ENCODE measurements around the gene OSBP2. TPM values are rescaled to one million over a fixed set of nuclear protein-coding genes. Genes with fewer than 3 reads are reported as not detected.

OSBP2 gene
- total RNA-seq, 1 donor from 2014 or later = 15.8 TPM

DNA sequence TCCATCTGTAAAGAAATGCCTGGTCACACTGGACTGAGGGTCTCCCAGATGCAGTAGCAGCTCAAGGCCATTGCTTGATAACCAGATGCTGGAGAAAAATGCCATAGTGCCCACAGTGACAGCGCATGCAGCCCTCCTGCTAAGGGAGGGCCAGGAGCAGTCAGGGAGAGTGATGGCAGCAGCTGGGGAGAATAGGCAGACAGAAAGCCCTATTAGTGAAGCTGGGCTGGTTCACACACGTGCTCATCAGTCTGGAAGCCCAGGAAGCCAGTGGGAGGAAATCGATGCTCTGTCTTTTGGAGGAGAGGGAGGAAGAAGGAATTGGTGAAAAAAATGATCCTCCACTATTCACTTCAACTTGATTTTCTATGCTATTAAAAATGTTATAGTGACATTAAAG lies 82.9 kb downstream of the OSBP2 start:
- Mint-ChIP-seq H3K27me3 (ENCODE audit: low read depth) (no peaks in the 10 kb centered on the region), H3K4me3 (no peak overlapping the region), H3K27ac (no peak overlapping the region), H3K4me1 (peaks cover 4% of the 10 kb centered on the region), H3K9me3 (no peaks in the 10 kb centered on the region), H3K36me3 (no peaks in the 10 kb centered on the region)
- no peak for DNase-seq (ENCODE audit: low spot score in 2 of 2, unreplicated experiment in 2 of 2)
- TF ChIP-seq, protein P1, sequence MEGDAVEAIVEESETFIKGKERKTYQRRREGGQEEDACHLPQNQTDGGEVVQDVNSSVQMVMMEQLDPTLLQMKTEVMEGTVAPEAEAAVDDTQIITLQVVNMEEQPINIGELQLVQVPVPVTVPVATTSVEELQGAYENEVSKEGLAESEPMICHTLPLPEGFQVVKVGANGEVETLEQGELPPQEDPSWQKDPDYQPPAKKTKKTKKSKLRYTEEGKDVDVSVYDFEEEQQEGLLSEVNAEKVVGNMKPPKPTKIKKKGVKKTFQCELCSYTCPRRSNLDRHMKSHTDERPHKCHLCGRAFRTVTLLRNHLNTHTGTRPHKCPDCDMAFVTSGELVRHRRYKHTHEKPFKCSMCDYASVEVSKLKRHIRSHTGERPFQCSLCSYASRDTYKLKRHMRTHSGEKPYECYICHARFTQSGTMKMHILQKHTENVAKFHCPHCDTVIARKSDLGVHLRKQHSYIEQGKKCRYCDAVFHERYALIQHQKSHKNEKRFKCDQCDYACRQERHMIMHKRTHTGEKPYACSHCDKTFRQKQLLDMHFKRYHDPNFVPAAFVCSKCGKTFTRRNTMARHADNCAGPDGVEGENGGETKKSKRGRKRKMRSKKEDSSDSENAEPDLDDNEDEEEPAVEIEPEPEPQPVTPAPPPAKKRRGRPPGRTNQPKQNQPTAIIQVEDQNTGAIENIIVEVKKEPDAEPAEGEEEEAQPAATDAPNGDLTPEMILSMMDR (IDR thresholded peaks at IDR 0.05; ENCODE audit: unreplicated experiment) = no peak

DNA sequence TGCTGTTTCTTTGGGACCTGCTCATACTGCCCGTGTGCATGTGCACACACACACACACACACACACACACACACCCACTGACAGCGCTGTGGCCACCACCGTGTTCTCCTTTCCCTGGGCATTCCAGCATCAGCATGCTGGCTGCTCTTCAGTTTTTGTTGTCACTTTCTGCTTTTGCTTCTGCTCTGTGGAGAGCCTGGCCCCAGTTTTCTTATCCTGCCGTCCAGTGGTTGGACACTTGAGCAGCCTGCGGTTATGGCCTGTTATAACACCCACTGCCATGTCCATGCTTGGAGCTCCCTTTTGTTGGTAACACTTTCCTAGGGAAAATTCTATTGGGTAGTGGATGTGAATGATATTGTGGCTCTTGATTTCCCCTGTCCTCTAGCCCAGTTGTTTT lies 83.6 kb downstream of the OSBP2 start:
- TF ChIP-seq, protein P1 (IDR thresholded peaks at IDR 0.05; ENCODE audit: unreplicated experiment) = no peak
- peaks cover 9% of the 10 kb centered on the region for H3K4me1 Mint-ChIP-seq

DNA sequence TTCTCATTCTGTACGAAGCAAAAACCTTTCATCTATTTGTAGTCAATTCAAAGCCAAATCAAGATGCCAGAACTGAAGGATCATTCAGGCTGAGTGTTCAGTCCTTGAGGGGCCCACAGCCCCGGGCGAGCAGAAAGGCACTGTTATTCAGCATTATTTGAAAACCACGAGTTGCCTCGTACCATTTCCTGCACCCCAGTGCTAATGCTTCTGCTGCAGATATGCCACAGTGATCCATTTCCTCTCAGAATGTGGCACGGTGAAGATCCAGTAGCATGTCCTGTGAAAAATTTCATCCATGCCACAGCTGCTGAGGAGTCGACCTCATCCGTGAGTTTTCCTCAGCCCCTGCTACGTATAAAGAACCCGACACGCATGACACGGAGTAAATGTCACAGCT lies 85.4 kb downstream of the OSBP2 start:
- TF ChIP-seq, protein P1 (IDR thresholded peaks at IDR 0.05; ENCODE audit: unreplicated experiment) = no peak
- Mint-ChIP-seq H3K36me3 (no peaks in the 10 kb centered on the region), H3K9me3 (no peaks in the 10 kb centered on the region), H3K4me3 (no peak overlapping the region), H3K27me3 (ENCODE audit: low read depth) (no peaks in the 10 kb centered on the region), H3K27ac (no peak overlapping the region), H3K4me1 (peaks cover 11% of the 10 kb centered on the region)
- no peak for DNase-seq (ENCODE audit: low spot score in 2 of 2, unreplicated experiment in 2 of 2)

More for the DNA sequence above, 83.6 kb downstream of the OSBP2 start:
- H3K36me3 Mint-ChIP-seq = no peaks in the 10 kb centered on the region
- H3K27me3 Mint-ChIP-seq (ENCODE audit: low read depth) = no peaks in the 10 kb centered on the region
- H3K9me3 Mint-ChIP-seq = no peaks in the 10 kb centered on the region
- no peak overlapping the region for H3K4me3 Mint-ChIP-seq
- no peak for DNase-seq (ENCODE audit: low spot score in 2 of 2, unreplicated experiment in 2 of 2)
- H3K27ac Mint-ChIP-seq = no peak overlapping the region

DNA sequence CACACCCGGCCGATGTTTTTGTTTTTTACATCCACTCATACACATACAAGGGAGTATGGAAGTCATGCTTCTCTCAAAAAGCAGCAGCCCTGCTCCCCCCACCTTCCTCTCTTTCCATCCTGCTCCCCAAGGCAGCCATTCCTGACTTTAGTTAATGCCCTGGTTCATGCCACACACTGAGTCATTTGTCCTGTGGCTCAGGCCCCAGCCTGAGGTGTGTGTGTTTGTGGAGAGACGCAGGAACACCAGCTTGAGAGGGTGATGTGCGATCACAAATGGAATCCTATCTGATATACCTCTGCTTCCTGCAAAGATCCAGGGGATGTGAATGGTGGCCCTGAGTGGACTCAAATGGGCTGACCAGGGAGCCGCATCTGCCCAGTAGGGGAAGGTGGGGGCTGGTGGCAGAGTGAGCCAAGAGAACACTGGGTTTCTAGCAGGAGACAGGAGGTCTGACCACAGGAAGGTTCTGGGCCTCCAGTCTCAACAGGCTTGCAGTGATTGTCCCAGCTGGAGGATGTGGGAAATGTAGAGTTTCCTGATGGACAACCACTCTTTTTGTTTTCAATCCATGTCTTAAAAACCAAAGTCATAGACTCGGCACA lies 86.7 kb downstream of the OSBP2 start:
- Mint-ChIP-seq H3K4me1 (peaks cover 11% of the 10 kb centered on the region), H3K27ac (no peak overlapping the region), H3K36me3 (no peaks in the 10 kb centered on the region), H3K27me3 (ENCODE audit: low read depth) (no peaks in the 10 kb centered on the region), H3K4me3 (no peak overlapping the region), H3K9me3 (no peaks in the 10 kb centered on the region)
- TF ChIP-seq, protein P1 (IDR thresholded peaks at IDR 0.05; ENCODE audit: unreplicated experiment) = no peak
- DNase-seq (ENCODE audit: low spot score in 2 of 2, unreplicated experiment in 2 of 2) = no peak

DNA sequence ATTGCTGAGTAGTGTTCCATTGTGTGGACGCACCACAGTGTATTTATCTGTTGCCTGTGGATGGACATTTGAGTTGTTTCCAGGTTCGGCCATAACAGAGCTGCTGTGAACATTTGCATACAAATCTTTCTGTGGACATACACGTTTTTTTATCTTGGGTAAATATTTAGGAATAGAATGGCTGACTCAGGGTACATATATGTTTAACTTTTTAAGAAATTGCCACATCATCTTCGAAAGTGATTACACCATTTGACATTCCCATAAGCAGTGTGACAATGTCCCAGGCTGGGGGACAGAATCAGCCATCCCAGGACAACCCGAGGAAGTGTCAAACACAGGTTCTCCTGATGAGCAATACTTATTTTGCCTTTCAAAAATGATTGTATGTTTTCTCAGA lies 87.9 kb downstream of the OSBP2 start:
- no peak for DNase-seq (ENCODE audit: low spot score in 2 of 2, unreplicated experiment in 2 of 2)
- H3K4me3 Mint-ChIP-seq = no peak overlapping the region
- TF ChIP-seq, protein P1 (IDR thresholded peaks at IDR 0.05; ENCODE audit: unreplicated experiment) = no peak
- no peaks in the 10 kb centered on the region for H3K9me3 Mint-ChIP-seq
- H3K4me1 Mint-ChIP-seq = peaks cover 9% of the 10 kb centered on the region
- H3K27ac Mint-ChIP-seq = no peak overlapping the region
- H3K36me3 Mint-ChIP-seq = no peaks in the 10 kb centered on the region
- no peaks in the 10 kb centered on the region for H3K27me3 Mint-ChIP-seq (ENCODE audit: low read depth)

DNA sequence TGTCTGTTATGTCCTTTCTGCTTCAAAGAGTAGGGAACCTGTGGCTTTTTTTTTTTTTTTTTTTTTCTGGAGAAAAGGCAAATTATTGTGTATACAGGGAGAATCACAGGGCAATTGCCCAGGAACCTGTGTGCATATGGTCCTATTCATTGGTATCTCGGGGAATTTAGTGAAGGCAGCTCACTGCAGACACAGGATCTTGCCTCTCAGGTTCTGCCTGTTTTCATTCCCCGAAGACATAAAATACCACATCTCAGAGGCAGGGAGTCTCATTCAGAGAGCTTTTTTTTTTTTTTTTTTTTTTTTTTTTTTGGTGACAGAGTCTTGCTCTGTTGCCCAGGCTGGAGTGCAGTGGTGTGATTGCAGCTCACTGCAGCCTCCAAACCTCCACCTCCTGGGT lies 88.3 kb downstream of the OSBP2 start:
- DNase-seq (ENCODE audit: low spot score in 2 of 2, unreplicated experiment in 2 of 2) = no peak

More for the DNA sequence above, 88.3 kb downstream of the OSBP2 start:
- H3K27ac Mint-ChIP-seq = no peak overlapping the region
- H3K27me3 Mint-ChIP-seq (ENCODE audit: low read depth) = peaks cover under 1% of the 10 kb centered on the region
- peaks cover 9% of the 10 kb centered on the region for H3K4me1 Mint-ChIP-seq
- no peaks in the 10 kb centered on the region for H3K9me3 Mint-ChIP-seq
- H3K36me3 Mint-ChIP-seq = no peaks in the 10 kb centered on the region
- TF ChIP-seq, protein P1 (IDR thresholded peaks at IDR 0.05; ENCODE audit: unreplicated experiment) = no peak
- no peak overlapping the region for H3K4me3 Mint-ChIP-seq
